Parathyroid adenoma (tissue), 2 donors: ENCODE results near the gene HBQ1.
"Not testable (repeated sequence)": the region's sequence is repeated elsewhere in the genome, so short reads cannot be mapped to it uniquely, and the experiment has no call there.

Experiments used
- H2AFZ ChIP-seq: fragments of 300-600 bp; sonication (generic); one replicate; pipeline ENCODE4 v1.7.0; 2017; ENCODE audit warnings: antibody characterized with exemption, mild to moderate bottlenecking
- H3K27ac ChIP-seq: fragments of 300-600 bp; sonication (generic); one replicate; pipeline ENCODE4 v1.7.0; 2017
- H3K27me3 ChIP-seq: fragments of 300-600 bp; sonication (generic); one replicate; pipeline ENCODE4 v1.7.0; 2017; ENCODE audit warnings: low read length; ENCODE audit not compliant: control insufficient read depth, insufficient read depth
- H3K36me3 ChIP-seq: fragments of 300-600 bp; sonication (generic); one replicate; pipeline ENCODE4 v1.7.0; 2017; ENCODE audit warnings: low read length; ENCODE audit not compliant: control insufficient read depth, insufficient read depth
- H3K4me1 ChIP-seq: fragments of 300-600 bp; sonication (generic); one replicate; pipeline ENCODE4 v1.7.0; 2017; ENCODE audit warnings: control low read depth
- H3K4me2 ChIP-seq: fragments of 300-600 bp; sonication (generic); one replicate; pipeline ENCODE4 v1.7.0; 2017; ENCODE audit warnings: low read length
- H3K4me3 ChIP-seq: fragments of 300-600 bp; sonication (generic); one replicate; pipeline ENCODE4 v1.7.0; 2017; ENCODE audit warnings: low read depth, low read length
- H3K79me2 ChIP-seq: fragments of 300-600 bp; sonication (generic); one replicate; pipeline ENCODE4 v1.7.0; 2017; ENCODE audit warnings: control low read depth
- H3K9ac ChIP-seq: fragments of 300-600 bp; sonication (generic); one replicate; pipeline ENCODE4 v1.7.0; 2017; ENCODE audit warnings: mild to moderate bottlenecking
- H3K9me3 ChIP-seq: fragments of 300-600 bp; sonication (generic); one replicate; pipeline ENCODE4 v1.7.0; 2017; ENCODE audit warnings: low read length; ENCODE audit not compliant: control insufficient read depth
- TF ChIP-seq, protein P1 (sequence below): fragments of 300-600 bp; sonication (generic); IDR thresholded peaks from one replicate; pipeline ENCODE4 v1.7.0; 2017; ENCODE audit warnings: antibody characterized with exemption, mild to moderate bottlenecking
- donor health status: primary hyperparathyroidism.

Gene HBQ1

DNA sequence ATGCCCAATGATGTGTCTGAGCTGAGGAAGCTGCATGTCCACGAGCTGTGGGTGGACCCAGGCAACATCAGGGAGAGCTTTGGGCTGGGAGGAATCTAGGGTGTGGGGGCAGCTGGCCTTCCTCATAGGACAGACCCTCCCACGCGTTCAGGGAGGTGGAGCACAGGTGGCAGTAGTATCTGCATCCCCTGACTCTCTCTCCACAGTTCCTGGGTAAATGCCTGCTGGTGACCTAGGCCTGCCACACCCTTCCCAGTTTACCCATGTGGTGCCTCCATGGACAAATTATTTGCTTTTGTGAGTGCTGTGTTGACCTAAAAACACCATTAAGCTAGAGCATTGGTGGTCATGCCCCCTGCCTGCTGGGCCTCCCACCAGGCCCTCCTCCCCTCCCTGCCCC is 11.2 kb upstream of the HBQ1 start:
- H2AFZ ChIP-seq = no peak overlapping the region
- H3K36me3 ChIP-seq = no peaks in the 10 kb centered on the region
- peaks cover 17% of the 10 kb centered on the region for H3K27me3 ChIP-seq
- H3K4me3 ChIP-seq = no peak overlapping the region
- no peak overlapping the region for H3K4me2 ChIP-seq
- no peak overlapping the region for H3K9ac ChIP-seq
- peaks cover 7% of the 10 kb centered on the region for H3K4me1 ChIP-seq
- no peaks in the 10 kb centered on the region for H3K79me2 ChIP-seq
- TF ChIP-seq, protein P1, sequence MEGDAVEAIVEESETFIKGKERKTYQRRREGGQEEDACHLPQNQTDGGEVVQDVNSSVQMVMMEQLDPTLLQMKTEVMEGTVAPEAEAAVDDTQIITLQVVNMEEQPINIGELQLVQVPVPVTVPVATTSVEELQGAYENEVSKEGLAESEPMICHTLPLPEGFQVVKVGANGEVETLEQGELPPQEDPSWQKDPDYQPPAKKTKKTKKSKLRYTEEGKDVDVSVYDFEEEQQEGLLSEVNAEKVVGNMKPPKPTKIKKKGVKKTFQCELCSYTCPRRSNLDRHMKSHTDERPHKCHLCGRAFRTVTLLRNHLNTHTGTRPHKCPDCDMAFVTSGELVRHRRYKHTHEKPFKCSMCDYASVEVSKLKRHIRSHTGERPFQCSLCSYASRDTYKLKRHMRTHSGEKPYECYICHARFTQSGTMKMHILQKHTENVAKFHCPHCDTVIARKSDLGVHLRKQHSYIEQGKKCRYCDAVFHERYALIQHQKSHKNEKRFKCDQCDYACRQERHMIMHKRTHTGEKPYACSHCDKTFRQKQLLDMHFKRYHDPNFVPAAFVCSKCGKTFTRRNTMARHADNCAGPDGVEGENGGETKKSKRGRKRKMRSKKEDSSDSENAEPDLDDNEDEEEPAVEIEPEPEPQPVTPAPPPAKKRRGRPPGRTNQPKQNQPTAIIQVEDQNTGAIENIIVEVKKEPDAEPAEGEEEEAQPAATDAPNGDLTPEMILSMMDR = no peak
- H3K27ac ChIP-seq = no peak overlapping the region
- H3K9me3 ChIP-seq = no peaks in the 10 kb centered on the region

DNA sequence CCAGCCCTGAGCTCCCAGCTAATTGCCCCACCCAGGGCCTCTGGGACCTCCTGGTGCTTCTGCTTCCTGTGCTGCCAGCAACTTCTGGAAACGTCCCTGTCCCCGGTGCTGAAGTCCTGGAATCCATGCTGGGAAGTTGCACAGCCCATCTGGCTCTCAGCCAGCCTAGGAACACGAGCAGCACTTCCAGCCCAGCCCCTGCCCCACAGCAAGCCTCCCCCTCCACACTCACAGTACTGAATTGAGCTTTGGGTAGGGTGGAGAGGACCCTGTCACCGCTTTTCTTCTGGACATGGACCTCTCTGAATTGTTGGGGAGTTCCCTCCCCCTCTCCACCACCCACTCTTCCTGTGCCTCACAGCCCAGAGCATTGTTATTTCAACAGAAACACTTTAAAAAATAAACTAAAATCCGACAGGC is 10.2 kb upstream of the HBQ1 start:
- H3K9ac ChIP-seq, H3K79me2 ChIP-seq, H3K36me3 ChIP-seq, H3K4me3 ChIP-seq, H2AFZ ChIP-seq, H3K27ac ChIP-seq, H3K4me2 ChIP-seq, H3K4me1 ChIP-seq, H3K9me3 ChIP-seq: not testable (repeated sequence)
- peaks cover 16% of the 10 kb centered on the region for H3K27me3 ChIP-seq

DNA sequence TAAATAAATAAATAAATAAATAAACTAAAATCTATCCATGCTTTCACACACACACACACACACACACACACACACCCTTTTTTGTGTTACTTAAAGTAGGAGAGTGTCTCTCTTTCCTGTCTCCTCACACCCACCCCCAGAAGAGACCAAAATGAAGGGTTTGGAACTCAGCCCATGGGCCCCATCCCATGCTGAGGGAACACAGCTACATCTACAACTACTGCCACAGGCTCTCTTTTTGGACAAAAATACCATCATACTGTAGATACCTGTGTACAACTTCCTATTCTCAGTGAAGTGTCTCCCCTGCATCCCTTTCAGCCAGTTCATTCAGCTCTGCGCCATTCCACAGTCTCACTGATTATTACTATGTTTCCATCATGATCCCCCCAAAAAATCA is 9.5 kb upstream of the HBQ1 start:
- Histone ChIP-seq H3K4me1 (peaks cover 5% of the 10 kb centered on the region), H3K79me2 (no peaks in the 10 kb centered on the region), H3K4me3 (no peak overlapping the region), H3K4me2 (no peak overlapping the region), H2AFZ (no peak overlapping the region), H3K27ac (no peak overlapping the region), H3K36me3 (no peaks in the 10 kb centered on the region), H3K9me3 (no peaks in the 10 kb centered on the region), H3K27me3 (peaks cover 9% of the 10 kb centered on the region), H3K9ac (no peak overlapping the region)
- TF ChIP-seq, protein P1 = no peak

DNA sequence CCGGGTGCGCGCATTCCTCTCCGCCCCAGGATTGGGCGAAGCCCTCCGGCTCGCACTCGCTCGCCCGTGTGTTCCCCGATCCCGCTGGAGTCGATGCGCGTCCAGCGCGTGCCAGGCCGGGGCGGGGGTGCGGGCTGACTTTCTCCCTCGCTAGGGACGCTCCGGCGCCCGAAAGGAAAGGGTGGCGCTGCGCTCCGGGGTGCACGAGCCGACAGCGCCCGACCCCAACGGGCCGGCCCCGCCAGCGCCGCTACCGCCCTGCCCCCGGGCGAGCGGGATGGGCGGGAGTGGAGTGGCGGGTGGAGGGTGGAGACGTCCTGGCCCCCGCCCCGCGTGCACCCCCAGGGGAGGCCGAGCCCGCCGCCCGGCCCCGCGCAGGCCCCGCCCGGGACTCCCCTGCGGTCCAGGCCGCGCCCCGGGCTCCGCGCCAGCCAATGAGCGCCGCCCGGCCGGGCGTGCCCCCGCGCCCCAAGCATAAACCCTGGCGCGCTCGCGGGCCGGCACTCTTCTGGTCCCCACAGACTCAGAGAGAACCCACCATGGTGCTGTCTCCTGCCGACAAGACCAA is 7.8 kb upstream of the HBQ1 start, which contains the start of gene HBA2:
HBA2 (plus strand) TSS at position 503 of the 568 bp plus-strand sequence; CDS start at position 540, 37 bp downstream.
- not testable (repeated sequence) for H2AFZ ChIP-seq, H3K9me3 ChIP-seq, H3K79me2 ChIP-seq, H3K27ac ChIP-seq, H3K4me1 ChIP-seq, H3K36me3 ChIP-seq, H3K27me3 ChIP-seq, H3K9ac ChIP-seq, H3K4me2 ChIP-seq, H3K4me3 ChIP-seq

DNA sequence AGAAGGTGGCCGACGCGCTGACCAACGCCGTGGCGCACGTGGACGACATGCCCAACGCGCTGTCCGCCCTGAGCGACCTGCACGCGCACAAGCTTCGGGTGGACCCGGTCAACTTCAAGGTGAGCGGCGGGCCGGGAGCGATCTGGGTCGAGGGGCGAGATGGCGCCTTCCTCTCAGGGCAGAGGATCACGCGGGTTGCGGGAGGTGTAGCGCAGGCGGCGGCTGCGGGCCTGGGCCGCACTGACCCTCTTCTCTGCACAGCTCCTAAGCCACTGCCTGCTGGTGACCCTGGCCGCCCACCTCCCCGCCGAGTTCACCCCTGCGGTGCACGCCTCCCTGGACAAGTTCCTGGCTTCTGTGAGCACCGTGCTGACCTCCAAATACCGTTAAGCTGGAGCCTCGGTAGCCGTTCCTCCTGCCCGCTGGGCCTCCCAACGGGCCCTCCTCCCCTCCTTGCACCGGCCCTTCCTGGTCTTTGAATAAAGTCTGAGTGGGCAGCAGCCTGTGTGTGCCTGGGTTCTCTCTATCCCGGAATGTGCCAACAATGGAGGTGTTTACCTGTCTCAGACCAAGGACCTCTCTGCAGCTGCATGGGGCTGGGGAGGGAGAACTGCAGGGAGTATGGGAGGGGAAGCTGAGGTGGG is 6.9 kb upstream of the HBQ1 start:
- H3K4me3 ChIP-seq, H3K27ac ChIP-seq, H3K27me3 ChIP-seq, H3K79me2 ChIP-seq, H3K9ac ChIP-seq, H3K4me1 ChIP-seq, H3K4me2 ChIP-seq, H3K36me3 ChIP-seq, H2AFZ ChIP-seq, H3K9me3 ChIP-seq: not testable (repeated sequence)

DNA sequence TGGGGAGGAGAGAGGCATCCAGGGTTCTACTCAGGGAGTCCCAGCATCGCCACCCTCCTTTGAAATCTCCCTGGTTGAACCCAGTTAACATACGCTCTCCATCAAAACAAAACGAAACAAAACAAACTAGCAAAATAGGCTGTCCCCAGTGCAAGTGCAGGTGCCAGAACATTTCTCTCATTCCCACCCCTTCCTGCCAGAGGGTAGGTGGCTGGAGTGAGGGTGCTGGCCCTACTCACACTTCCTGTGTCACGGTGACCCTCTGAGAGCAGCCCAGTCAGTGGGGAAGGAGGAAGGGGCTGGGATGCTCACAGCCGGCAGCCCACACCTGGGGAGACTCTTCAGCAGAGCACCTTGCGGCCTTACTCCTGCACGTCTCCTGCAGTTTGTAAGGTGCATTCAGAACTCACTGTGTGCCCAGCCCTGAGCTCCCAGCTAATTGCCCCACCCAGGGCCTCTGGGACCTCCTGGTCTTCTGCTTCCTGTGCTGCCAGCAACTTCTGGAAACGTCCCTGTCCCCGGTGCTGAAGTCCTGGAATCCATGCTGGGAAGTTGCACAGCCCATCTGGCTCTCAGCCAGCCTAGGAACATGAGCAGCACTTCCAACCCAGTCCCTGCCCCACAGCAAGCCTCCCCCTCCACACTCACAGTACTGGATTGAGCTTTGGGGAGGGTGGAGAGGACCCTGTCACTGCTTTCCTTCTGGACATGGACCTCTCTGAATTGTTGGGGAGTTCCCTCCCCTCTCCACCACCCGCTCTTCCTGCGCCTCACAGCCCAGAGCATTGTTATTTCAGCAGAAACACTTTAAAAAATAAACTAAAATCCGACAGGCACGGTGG is 6.1 kb upstream of the HBQ1 start:
- H3K9ac ChIP-seq, H3K27ac ChIP-seq, H3K4me2 ChIP-seq, H3K36me3 ChIP-seq, H2AFZ ChIP-seq, H3K79me2 ChIP-seq, H3K4me3 ChIP-seq, H3K27me3 ChIP-seq, H3K9me3 ChIP-seq, H3K4me1 ChIP-seq: not testable (repeated sequence)
